ENCODE data around the gene PEX26. TPM values are rescaled to one million over a fixed set of nuclear protein-coding genes. Genes with fewer than 3 reads are reported as not detected.
"Not testable (repeated sequence)": the region's sequence is repeated elsewhere in the genome, so short reads cannot be mapped to it uniquely, and the experiment has no call there.

PEX26 gene
- total RNA-seq, 2 donors from 2014 or later: 39.1 to 46.0 TPM

DNA sequence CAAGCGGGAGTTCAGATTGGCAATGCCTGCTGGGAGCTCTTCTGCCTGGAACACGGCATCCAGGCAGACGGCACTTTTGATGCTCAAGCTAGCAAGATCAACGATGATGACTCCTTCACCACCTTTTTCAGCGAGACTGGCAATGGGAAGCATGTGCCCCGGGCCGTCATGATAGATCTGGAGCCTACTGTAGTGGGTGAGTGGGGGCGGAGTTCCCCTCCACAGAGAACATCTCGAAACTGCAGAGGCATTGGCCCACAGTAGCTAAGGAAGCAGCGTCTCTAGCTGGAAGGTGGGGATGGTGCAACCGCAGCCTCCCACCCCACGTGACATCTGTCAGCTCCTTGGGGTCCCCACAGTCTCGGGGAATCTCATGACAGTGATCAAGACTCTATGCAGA lies 43.7 kb downstream of the PEX26 start:
- H3K36me3 ChIP-seq: no peaks in the 10 kb centered on the region
- no peak overlapping the region for H3K27ac ChIP-seq
- no peak overlapping the region for H3K4me3 ChIP-seq
- ATAC-seq (ENCODE audit: insufficient number of reproducible peaks, low FRiP score, low read depth) (no peak), DNase-seq (ENCODE audit: low spot score) (no peak)
- no peaks in the 10 kb centered on the region for H3K9me3 ChIP-seq
- H3K4me1 ChIP-seq (ENCODE audit: control insufficient read depth in 1 of 2, low read depth in 2 of 2): no peaks in the 10 kb centered on the region
- TF ChIP-seq, protein P1, sequence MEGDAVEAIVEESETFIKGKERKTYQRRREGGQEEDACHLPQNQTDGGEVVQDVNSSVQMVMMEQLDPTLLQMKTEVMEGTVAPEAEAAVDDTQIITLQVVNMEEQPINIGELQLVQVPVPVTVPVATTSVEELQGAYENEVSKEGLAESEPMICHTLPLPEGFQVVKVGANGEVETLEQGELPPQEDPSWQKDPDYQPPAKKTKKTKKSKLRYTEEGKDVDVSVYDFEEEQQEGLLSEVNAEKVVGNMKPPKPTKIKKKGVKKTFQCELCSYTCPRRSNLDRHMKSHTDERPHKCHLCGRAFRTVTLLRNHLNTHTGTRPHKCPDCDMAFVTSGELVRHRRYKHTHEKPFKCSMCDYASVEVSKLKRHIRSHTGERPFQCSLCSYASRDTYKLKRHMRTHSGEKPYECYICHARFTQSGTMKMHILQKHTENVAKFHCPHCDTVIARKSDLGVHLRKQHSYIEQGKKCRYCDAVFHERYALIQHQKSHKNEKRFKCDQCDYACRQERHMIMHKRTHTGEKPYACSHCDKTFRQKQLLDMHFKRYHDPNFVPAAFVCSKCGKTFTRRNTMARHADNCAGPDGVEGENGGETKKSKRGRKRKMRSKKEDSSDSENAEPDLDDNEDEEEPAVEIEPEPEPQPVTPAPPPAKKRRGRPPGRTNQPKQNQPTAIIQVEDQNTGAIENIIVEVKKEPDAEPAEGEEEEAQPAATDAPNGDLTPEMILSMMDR (IDR thresholded peaks at IDR 0.05): no peak
- H3K27me3 ChIP-seq (replicated peaks; ENCODE audit: insufficient read depth): no peaks in the 10 kb centered on the region

DNA sequence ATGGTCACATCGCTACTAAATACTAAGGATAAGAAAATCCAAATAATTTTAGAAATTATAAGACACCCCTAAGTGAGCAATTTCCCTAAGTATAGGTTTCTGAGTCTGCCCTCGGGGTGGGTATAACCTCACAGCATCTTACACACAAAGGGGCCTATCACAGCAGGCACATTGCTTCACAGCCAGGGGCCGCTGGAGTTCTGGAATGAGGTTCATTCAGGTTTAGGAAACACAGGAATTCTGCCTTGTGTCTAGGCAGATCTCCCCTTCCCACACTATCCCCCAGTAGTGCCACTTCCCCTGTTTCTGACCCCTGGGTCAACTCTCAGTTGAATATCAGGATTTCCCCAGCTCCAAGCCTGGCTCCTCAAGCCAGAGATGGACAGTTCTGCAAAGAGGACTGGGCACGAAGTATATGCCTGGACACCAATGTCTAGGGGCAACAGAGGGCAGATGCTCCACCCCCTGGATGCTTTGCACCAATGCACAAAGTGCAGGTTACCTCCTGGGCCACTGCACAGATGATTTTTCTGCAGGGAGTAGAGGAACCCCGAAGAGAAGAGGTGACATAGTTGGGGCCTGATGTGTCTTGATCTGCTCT lies 44.3 kb downstream of the PEX26 start:
- no peaks in the 10 kb centered on the region for H3K9me3 ChIP-seq
- H3K4me3 ChIP-seq: no peak overlapping the region
- DNase-seq (ENCODE audit: low spot score) (no peak), ATAC-seq (ENCODE audit: insufficient number of reproducible peaks, low FRiP score, low read depth) (no peak)
- H3K4me1 ChIP-seq (ENCODE audit: control insufficient read depth in 1 of 2, low read depth in 2 of 2): no peaks in the 10 kb centered on the region
- H3K27ac ChIP-seq: no peak overlapping the region
- H3K36me3 ChIP-seq: no peaks in the 10 kb centered on the region
- H3K27me3 ChIP-seq (replicated peaks; ENCODE audit: insufficient read depth): no peaks in the 10 kb centered on the region
- TF ChIP-seq, protein P1 (IDR thresholded peaks at IDR 0.05): no peak

GRCh38 chr22:18123476-18124025 lies 45.8 kb downstream of the PEX26 start:
- H3K27me3 ChIP-seq (replicated peaks; ENCODE audit: insufficient read depth); H3K36me3 ChIP-seq; H3K27ac ChIP-seq; H3K4me1 ChIP-seq (ENCODE audit: control insufficient read depth in 1 of 2, low read depth in 2 of 2); H3K9me3 ChIP-seq; H3K4me3 ChIP-seq; DNase-seq (ENCODE audit: low spot score); ATAC-seq (ENCODE audit: insufficient number of reproducible peaks, low FRiP score, low read depth): not testable (repeated sequence)

DNA sequence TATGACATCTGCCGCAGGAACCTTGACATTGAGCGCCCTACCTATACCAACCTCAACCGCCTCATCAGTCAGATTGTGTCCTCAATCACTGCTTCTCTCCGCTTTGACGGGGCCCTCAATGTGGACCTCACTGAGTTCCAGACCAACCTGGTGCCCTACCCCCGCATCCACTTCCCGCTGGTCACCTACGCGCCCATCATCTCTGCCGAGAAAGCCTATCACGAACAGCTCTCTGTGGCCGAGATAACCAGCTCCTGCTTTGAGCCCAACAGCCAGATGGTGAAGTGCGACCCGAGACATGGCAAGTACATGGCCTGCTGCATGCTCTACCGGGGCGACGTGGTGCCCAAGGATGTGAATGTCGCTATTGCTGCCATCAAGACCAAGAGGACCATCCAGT lies 48.8 kb downstream of the PEX26 start:
- Histone ChIP-seq H3K27me3 (replicated peaks; ENCODE audit: insufficient read depth) (no peaks in the 10 kb centered on the region), H3K9me3 (no peaks in the 10 kb centered on the region), H3K4me3 (no peak overlapping the region), H3K36me3 (no peaks in the 10 kb centered on the region), H3K27ac (no peak overlapping the region), H3K4me1 (ENCODE audit: control insufficient read depth in 1 of 2, low read depth in 2 of 2) (no peaks in the 10 kb centered on the region)
- DNase-seq (ENCODE audit: low spot score) (no peak), ATAC-seq (ENCODE audit: insufficient number of reproducible peaks, low FRiP score, low read depth) (no peak)
- TF ChIP-seq, protein P1 (IDR thresholded peaks at IDR 0.05): no peak

DNA sequence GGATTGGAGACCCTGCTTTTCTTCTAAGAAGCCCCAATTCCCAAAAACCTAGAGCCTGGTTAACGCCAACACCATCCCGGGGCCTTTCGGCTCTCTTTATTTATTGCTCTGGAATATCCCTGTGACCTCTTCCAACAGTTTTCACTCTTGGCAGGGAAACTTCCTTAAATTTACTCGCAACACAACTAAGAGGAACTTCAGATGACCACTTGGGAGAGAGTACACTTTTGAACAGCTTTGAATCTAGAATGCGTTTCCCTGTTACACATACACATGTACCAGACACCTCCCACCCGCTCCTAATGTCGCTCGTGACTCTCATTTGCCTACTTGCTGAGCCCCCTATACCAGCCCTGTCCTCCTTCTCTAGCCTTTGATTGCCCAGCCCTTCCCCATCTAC lies 52.2 kb downstream of the PEX26 start:
- Histone ChIP-seq H3K36me3 (no peaks in the 10 kb centered on the region), H3K27ac (no peak overlapping the region), H3K4me3 (no peak overlapping the region), H3K4me1 (ENCODE audit: control insufficient read depth in 1 of 2, low read depth in 2 of 2) (no peaks in the 10 kb centered on the region), H3K27me3 (replicated peaks; ENCODE audit: insufficient read depth) (no peaks in the 10 kb centered on the region), H3K9me3 (no peaks in the 10 kb centered on the region)
- TF ChIP-seq, protein P1 (IDR thresholded peaks at IDR 0.05): no peak
- no peak for ATAC-seq (ENCODE audit: insufficient number of reproducible peaks, low FRiP score, low read depth)
- no peak for DNase-seq (ENCODE audit: low spot score)

Measured in thoracic aorta (tissue), 2 donors.